H1 (cell line): ENCODE measurements around the gene BCL2L13. TPM values are rescaled to one million over a fixed set of nuclear protein-coding genes. Genes with fewer than 3 reads are reported as not detected.

Experiments used
- CTCF ChIA-PET: fragments of 300-600 bp; sonication (Branson Sonifier 250); formaldehyde crosslinking; loops from one replicate; lab custom pipeline; 2021; ENCODE audit not compliant: partially characterized antibody; lab: Charles Lee
- POLR2A ChIA-PET: fragments of 300-600 bp; sonication (Branson Sonifier 250); formaldehyde crosslinking; loops from one replicate; lab custom pipeline; 2021; ENCODE audit warnings: inconsistent platforms; ENCODE audit not compliant: partially characterized antibody; lab: Charles Lee
- DNase-seq, 2 experiments: peaks; one replicate each; pipeline versions ENCODE4 v3.0.0 to v3.0.0-alpha.2; 2010 to 2022; ENCODE audit warnings: low spot score in 2 of 2, low read depth in 1 of 2, mixed read lengths in 1 of 2
- FAIRE-seq: peaks from 2 replicates; lab custom pipeline; 2011; peaks lifted over from hg19 to GRCh38; lab: Jason Lieb, UNC
- H2AFZ ChIP-seq: 2 replicates; pipeline ENCODE4 v1.8.1; 2012; ENCODE audit warnings: low read length, inconsistent platforms
- H2AK5ac ChIP-seq: 2 replicates; pipeline ENCODE4 v1.6.1; 2013; ENCODE audit warnings: low read depth, low read length
- H2BK120ac ChIP-seq: replicated peaks from 2 replicates; pipeline ENCODE3; 2013; ENCODE audit warnings: low read depth, low read length, inconsistent platforms
- H2BK12ac ChIP-seq: 2 replicates; pipeline ENCODE4 v1.6.1; 2013; ENCODE audit warnings: low read depth, low read length
- H2BK15ac ChIP-seq: 2 replicates; pipeline ENCODE4 v1.6.1; 2013; ENCODE audit warnings: low read length
- H2BK20ac ChIP-seq: 2 replicates; pipeline ENCODE4 v1.6.1; 2013; ENCODE audit warnings: low read length
- H2BK5ac ChIP-seq: 2 replicates; pipeline ENCODE4 v1.6.1; 2013; ENCODE audit warnings: low read depth, low read length
- H3K14ac ChIP-seq: 2 replicates; pipeline ENCODE4 v1.6.1; 2013; ENCODE audit warnings: inconsistent platforms; ENCODE audit not compliant: insufficient read length
- H3K18ac ChIP-seq: 2 replicates; pipeline ENCODE4 v1.6.1; 2013; ENCODE audit warnings: low read length; ENCODE audit errors: extremely low read depth
- H3K23ac ChIP-seq: 2 replicates; pipeline ENCODE4 v1.6.1; 2013; ENCODE audit warnings: inconsistent platforms; ENCODE audit not compliant: insufficient read length
- H3K23me2 ChIP-seq: 2 replicates; pipeline ENCODE4 v1.6.1; 2013; ENCODE audit warnings: low read depth, low read length
- H3K27ac ChIP-seq: 2 replicates; pipeline ENCODE4 v1.6.1; 2011; ENCODE audit warnings: low read depth, low read length, inconsistent platforms
- H3K27me3 ChIP-seq, 4 experiments: replicated peaks in 1 of 4; 1 replicate in 1 of 4; 2 replicates in 3 of 4; pipeline versions ENCODE4 v1.6.1 to v1.8.1; 2011 to 2013; ENCODE audit warnings: low read length in 3 of 4, mild to moderate bottlenecking in 3 of 4, inconsistent platforms in 2 of 4, mixed read lengths in 2 of 4, moderate library complexity in 1 of 4; ENCODE audit not compliant: control insufficient read depth in 3 of 4, insufficient read depth in 3 of 4; ENCODE audit errors: extremely low read depth in 1 of 4
- H3K36me3 ChIP-seq, 4 experiments: 2 replicates each; pipeline versions ENCODE4 v1.6.1 to v1.8.1; 2011 to 2013; ENCODE audit warnings: mild to moderate bottlenecking in 4 of 4, low read length in 3 of 4, moderate library complexity in 2 of 4, control low read depth in 1 of 4, inconsistent platforms in 1 of 4; ENCODE audit not compliant: insufficient read depth in 4 of 4, control insufficient read depth in 2 of 4
- H3K4ac ChIP-seq: replicated peaks from 2 replicates; pipeline ENCODE3; 2013; ENCODE audit warnings: low read length, low read depth, mixed read lengths, inconsistent platforms; ENCODE audit not compliant: insufficient read length
- H3K4me1 ChIP-seq, 4 experiments: replicated peaks in 1 of 4; 1 replicate in 1 of 4; 2 replicates in 3 of 4; pipeline versions ENCODE4 v1.6.1 to v1.8.1; 2011 to 2013; ENCODE audit warnings: low read length in 3 of 4, inconsistent platforms in 2 of 4, mixed read lengths in 1 of 4; ENCODE audit not compliant: insufficient read depth in 4 of 4, control insufficient read depth in 3 of 4
- H3K4me2 ChIP-seq, 2 experiments: 2 replicates each; pipeline versions ENCODE4 v1.6.1 to v1.8.1; 2011 to 2013; ENCODE audit warnings: low read depth in 2 of 2, low read length in 2 of 2, control low read depth in 1 of 2, inconsistent platforms in 1 of 2, mild to moderate bottlenecking in 1 of 2; ENCODE audit not compliant: insufficient read depth in 1 of 2
- H3K4me3 ChIP-seq, 4 experiments: fragments of 200-600, 300-600 bp in 1 of 4; sonication (generic), shearing (Covaris generic), sonication (Bioruptor Twin) in 1 of 4; 2 replicates each; pipeline versions ENCODE4 v1.5.1 to v1.8.1; 2011 to 2016; ENCODE audit warnings: low read length in 4 of 4, low read depth in 3 of 4, control low read depth in 2 of 4, inconsistent platforms in 2 of 4, mild to moderate bottlenecking in 2 of 4, mixed read lengths in 1 of 4, moderate library complexity in 1 of 4; ENCODE audit not compliant: insufficient read depth in 2 of 4; ENCODE audit errors: extremely low read depth in 1 of 4
- H3K56ac ChIP-seq: replicated peaks from 2 replicates; pipeline ENCODE3; 2013; ENCODE audit warnings: low read depth, mild to moderate bottlenecking, mixed read lengths, low read length, inconsistent platforms; ENCODE audit not compliant: insufficient read length
- H3K79me1 ChIP-seq: 2 replicates; pipeline ENCODE4 v1.6.1; 2013; ENCODE audit warnings: low read depth, low read length, control low read depth
- H3K79me2 ChIP-seq, 2 experiments: 2 replicates each; pipeline versions ENCODE4 v1.6.1 to v1.8.1; 2012 to 2013; ENCODE audit warnings: low read length in 2 of 2, mild to moderate bottlenecking in 2 of 2, inconsistent platforms in 1 of 2; ENCODE audit not compliant: insufficient read depth in 2 of 2, control insufficient read depth in 1 of 2
- H3K9ac ChIP-seq, 4 experiments: replicated peaks in 1 of 4; 1 replicate in 1 of 4; 2 replicates in 3 of 4; pipeline versions ENCODE4 v1.6.1 to v1.8.1; 2011 to 2013; ENCODE audit warnings: low read depth in 3 of 4, low read length in 3 of 4, control low read depth in 2 of 4, mild to moderate bottlenecking in 2 of 4, moderate library complexity in 2 of 4, inconsistent platforms in 1 of 4; ENCODE audit errors: extremely low read depth in 1 of 4
- H3K9me3 ChIP-seq, 2 experiments: 2 replicates each; pipeline versions ENCODE4 v1.6.1 to v1.8.1; 2012 to 2013; ENCODE audit warnings: mild to moderate bottlenecking in 2 of 2, moderate library complexity in 2 of 2, control low read depth in 1 of 2, inconsistent platforms in 1 of 2, low read depth in 1 of 2, low read length in 1 of 2, mixed read lengths in 1 of 2; ENCODE audit not compliant: insufficient read depth in 2 of 2
- H4K20me1 ChIP-seq, 2 experiments: replicated peaks in 1 of 2; 2 replicates each; pipeline versions ENCODE3 to v1.8.1; 2011 to 2013; ENCODE audit warnings: inconsistent platforms in 2 of 2, low read length in 2 of 2, mild to moderate bottlenecking in 1 of 2; ENCODE audit not compliant: insufficient read depth in 2 of 2, control insufficient read depth in 1 of 2
- H4K5ac ChIP-seq: 2 replicates; pipeline ENCODE4 v1.6.1; 2013; ENCODE audit warnings: low read length, low read depth, mixed read lengths, inconsistent platforms; ENCODE audit not compliant: insufficient read length
- H4K8ac ChIP-seq: 2 replicates; pipeline ENCODE4 v1.8.0; 2013; ENCODE audit warnings: mild to moderate bottlenecking, moderate library complexity, low read length, inconsistent platforms; ENCODE audit not compliant: insufficient read depth; ENCODE audit errors: extremely low read depth
- H4K91ac ChIP-seq: replicated peaks from 2 replicates; pipeline ENCODE3; 2013; ENCODE audit warnings: low read length, mixed read lengths, inconsistent platforms; ENCODE audit not compliant: insufficient read length
- BACH1 ChIP-seq: IDR thresholded peaks from 2 replicates; pipeline ENCODE4 v1.6.1; 2012; ENCODE audit warnings: low read length, improper control_type of control experiment
- BRCA1 ChIP-seq: IDR thresholded peaks from 2 replicates; pipeline ENCODE4 v1.6.1; 2012; ENCODE audit warnings: low read depth, low read length, improper control_type of control experiment
- CBX5 ChIP-seq: fragments of 300-800, 300-1000 bp; sonication (generic); IDR thresholded peaks from 2 replicates; pipeline ENCODE4 v1.7.1; 2016; ENCODE audit warnings: antibody characterized with exemption, low read length, low read depth
- CBX8 ChIP-seq: fragments of 300-800, 300-1000 bp; sonication (generic); IDR thresholded peaks from 2 replicates; pipeline ENCODE4 v1.7.1; 2016; ENCODE audit warnings: low read depth, low read length, borderline replicate concordance
- E2F6 ChIP-seq: IDR thresholded peaks from 2 replicates; pipeline ENCODE4 v1.6.1; 2012; ENCODE audit warnings: inconsistent platforms
- EZH2 ChIP-seq: fragments of 200-600 bp; sonication (generic); IDR thresholded peaks from 2 replicates; pipeline ENCODE4 v1.7.1; 2012; ENCODE audit warnings: low read depth, mild to moderate bottlenecking, moderate library complexity, low read length, inconsistent platforms; ENCODE audit not compliant: severe bottlenecking
- FOSL1 ChIP-seq: IDR thresholded peaks from 2 replicates; pipeline ENCODE4 v1.6.1; 2011; ENCODE audit warnings: mild to moderate bottlenecking, low read depth, low read length, moderate library complexity; ENCODE audit not compliant: insufficient read depth
- GABPA ChIP-seq: IDR thresholded peaks from 2 replicates; pipeline ENCODE4 v1.6.1; 2011; ENCODE audit warnings: mild to moderate bottlenecking, low read length, moderate library complexity, borderline replicate concordance; ENCODE audit not compliant: insufficient read depth
- HDAC6 ChIP-seq: IDR thresholded peaks from one replicate; pipeline ENCODE4 v1.7.1; 2012; ENCODE audit warnings: low read depth, mild to moderate bottlenecking, inconsistent platforms, low read length, moderate library complexity
- KDM5A ChIP-seq: fragments of 200-600 bp; IDR thresholded peaks from 2 replicates; pipeline ENCODE4 v1.7.1; 2012; ENCODE audit warnings: mild to moderate bottlenecking, low read length, inconsistent platforms, mixed read lengths
- POLR2AphosphoS5 ChIP-seq: IDR thresholded peaks from 2 replicates; pipeline ENCODE4 v1.6.1; 2011; ENCODE audit warnings: low read depth, low read length
- SP2 ChIP-seq: IDR thresholded peaks from 2 replicates; pipeline ENCODE4 v1.6.1; 2012; ENCODE audit warnings: mild to moderate bottlenecking, low read length, inconsistent platforms
- TEAD4 ChIP-seq: IDR thresholded peaks from 2 replicates; pipeline ENCODE4 v1.6.1; 2012; ENCODE audit warnings: low read depth, low read length, inconsistent platforms, mixed read lengths
- YY1 ChIP-seq: IDR thresholded peaks from 2 replicates; pipeline ENCODE4 v1.6.1; 2011; ENCODE audit warnings: low read depth, mild to moderate bottlenecking, low read length
- WGBS, 2 experiments: shearing (Covaris generic) in 1 of 2; methylation state at CpG; one replicate each; pipeline versions ENCODE4 v1.1.6 to v1.1.7; 2013 to 2015; ENCODE audit warnings: low lambda C conversion rate in 2 of 2, mixed read lengths in 2 of 2, inconsistent platforms in 1 of 2, low coverage in 1 of 2, missing lambda C conversion rate in 1 of 2; ENCODE audit not compliant: insufficient replicate concordance in 2 of 2, insufficient coverage in 1 of 2, insufficient read length in 1 of 2; ENCODE audit errors: extremely low coverage in 1 of 2, missing lambda C conversion rate in 1 of 2; 5-methylcytosine and 5-hydroxymethylcytosine counted together
- polyA plus RNA-seq, 7 experiments: library from polyadenylated mRNA; depleted of rRNA in 3 of 7; stranded (reverse) in 5 of 7; unstranded in 2 of 7; fragments of >200 nt in 5 of 7; fragments of 200-250 nt in 2 of 7; gene quantifications; 1 replicate in 5 of 7; 2 replicates in 1 of 7; 4 replicates in 1 of 7; pipeline versions ENCODE4 v1.2.1 to v1.2.3, GENCODE V29; 2011 to 2013; ENCODE audit warnings: missing spikeins in 2 of 7, mixed read lengths in 2 of 7
- total RNA-seq: library from RNA; stranded (reverse); fragmentation: NEBNext Ultra II Directional; extraction: Animal tissue kit (Norgen Biotek cat#: 25700); gene quantifications from 2 replicates; pipeline ENCODE4 v1.2.1, GENCODE V29; 2021

BCL2L13 gene
- total and polyA plus RNA-seq, 2 of the 8 experiments (the other 6 are each of a cell fraction or from before 2014, with no cell fraction given), result 20.7 to 35.0 TPM

- Histone ChIP-seq H3K4me1 (no peaks in the 10 kb centered on the region), H3K79me1 (no peaks in the 10 kb centered on the region; the same call in 1 of the 2 replicates), H2AFZ (no peak overlapping the region), H3K9me3 (no peaks in the 10 kb centered on the region), H3K27ac (no peak overlapping the region), H3K4me2 (no peak overlapping the region), H3K18ac (no peak overlapping the region), H4K91ac (no peak overlapping the region), H2BK15ac (no peak overlapping the region), H2AK5ac (no peak overlapping the region), H2BK12ac (no peak overlapping the region), H4K20me1 (peaks cover 1 to 2% of the 10 kb centered on the region in 2 experiments), H3K4ac (no peak overlapping the region), H3K27me3 (no peaks in the 10 kb centered on the region), H2BK5ac (no peak overlapping the region), H3K36me3 (peaks cover 6 to 29% (median 18%) of the 10 kb centered on the region in 4 experiments), H4K5ac (no peak overlapping the region), H3K4me3 (no peak overlapping the region), H2BK20ac (no peak overlapping the region), H3K56ac (no peak overlapping the region), H3K9ac (no peak overlapping the region), H3K79me2 (0 out of 4 replicates have a peak, but pooled peaks cover 0 to 6% of the 10 kb centered on the region in 2 experiments), H3K23me2 (no peaks in the 10 kb centered on the region), H4K8ac (no peak overlapping the region), H3K14ac (no peak overlapping the region), H3K23ac (no peak overlapping the region), H2BK120ac (no peak overlapping the region)
- WGBS, 2 experiments, result 90% methylated on average over 5 of the region's 5 CpGs; no CpG with 5 or more reads in 1 of the 2 experiments
- DNase-seq (no peak), FAIRE-seq (no peak)
- POLR2A ChIA-PET, result interaction anchor here (3.2 kb wide), 1 partner anchor 10 kb away, joined by 12 read pairs; no protein-coding TSS in a partner anchor
- CTCF ChIA-PET, result interaction anchor here (1.2 to 2.1 kb wide), 2 partner anchors 47 to 48 kb away, joined by 4 to 7 read pairs; no protein-coding TSS in a partner anchor
- TF ChIP-seq E2F6 (no peak), BACH1 (no peak), CBX5 (no peak), CBX8 (no peak), EZH2 (no peak), TEAD4 (no peak), POLR2AphosphoS5 (no peak), FOSL1 (no peak), SP2 (no peak), KDM5A (no peak), YY1 (no peak), HDAC6 (no peak), GABPA (no peak), BRCA1 (no peak)
These were observed 32.1 kb upstream of the BCL2L13 start for GRCh38 chr22:17606496-17606895.
